K562 (cell line): ENCODE results near the gene TMEM43.

ENCODE experiments used
- NFXL1 ChIP-seq: fragments of 450-650 bp; formaldehyde crosslinking; IDR thresholded peaks from 2 replicates; pipeline ENCODE4 v1.4.0; 2021; ENCODE audit warnings: mild to moderate bottlenecking
- ZEB2 ChIP-seq: fragments of 450-650 bp; IDR thresholded peaks from 2 replicates; pipeline ENCODE4 v1.6.1; 2016

- no peak for TF ChIP-seq NFXL1
- TF ChIP-seq ZEB2 = no peak
Measured at GRCh38 chr3:14174483-14174882, 49.6 kb downstream of the TMEM43 start.
